ENCODE results near the gene SELENOO.

SELENOO gene

DNA sequence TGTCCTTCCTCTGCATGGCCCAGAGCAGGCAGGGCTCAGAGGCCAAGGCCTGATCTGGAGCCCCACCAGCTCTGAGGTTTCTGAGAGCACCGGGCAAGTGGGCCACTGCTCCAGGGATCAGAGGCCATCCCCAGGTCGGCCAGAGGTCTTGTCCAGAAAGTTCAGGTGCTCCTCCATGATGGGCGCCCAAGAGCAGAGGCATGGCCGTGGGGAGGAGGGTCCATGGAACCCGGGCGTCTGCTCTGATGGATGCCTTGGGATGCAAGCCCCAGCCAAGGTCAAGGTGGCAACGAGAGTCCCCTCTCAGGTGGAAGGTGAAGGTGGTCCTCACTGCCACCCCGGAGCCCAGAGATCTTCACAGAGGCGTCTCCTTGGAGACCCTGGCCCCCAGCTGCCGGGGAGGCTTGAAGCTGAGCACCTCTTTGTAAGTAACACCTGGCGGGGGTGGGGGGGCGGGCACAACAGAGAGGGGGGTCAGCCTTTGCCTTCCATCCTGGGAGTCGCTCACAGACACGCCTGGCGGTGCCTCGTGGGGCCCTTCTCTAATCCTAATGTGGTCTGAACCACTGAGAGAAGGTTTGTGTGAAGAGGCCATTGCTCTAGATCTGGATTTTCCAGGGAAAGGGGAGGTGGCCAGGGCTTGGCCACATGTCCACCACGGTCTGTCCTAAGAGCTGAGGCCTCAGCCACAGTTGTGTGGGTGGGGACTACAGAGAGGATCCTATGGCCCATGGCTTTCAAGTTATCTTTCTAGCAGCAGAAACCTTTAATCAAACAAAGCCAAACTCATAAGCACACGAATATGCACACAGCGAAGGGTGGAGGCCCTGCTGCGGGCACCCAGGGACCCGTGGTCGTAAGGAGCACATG is 52.5 kb downstream of the SELENOO start:
- DNase-seq (ENCODE audit: low spot score in 2 of 2), result no peak
- H3K36me3 Mint-ChIP-seq, result no peaks in the 10 kb centered on the region
- H3K4me3 Mint-ChIP-seq, result no peak overlapping the region
- no peaks in the 10 kb centered on the region for H3K9me3 Mint-ChIP-seq
- H3K4me1 Mint-ChIP-seq, result peaks cover 6% of the 10 kb centered on the region
- H3K27ac Mint-ChIP-seq, result no peak overlapping the region
- no peak for ATAC-seq

DNA sequence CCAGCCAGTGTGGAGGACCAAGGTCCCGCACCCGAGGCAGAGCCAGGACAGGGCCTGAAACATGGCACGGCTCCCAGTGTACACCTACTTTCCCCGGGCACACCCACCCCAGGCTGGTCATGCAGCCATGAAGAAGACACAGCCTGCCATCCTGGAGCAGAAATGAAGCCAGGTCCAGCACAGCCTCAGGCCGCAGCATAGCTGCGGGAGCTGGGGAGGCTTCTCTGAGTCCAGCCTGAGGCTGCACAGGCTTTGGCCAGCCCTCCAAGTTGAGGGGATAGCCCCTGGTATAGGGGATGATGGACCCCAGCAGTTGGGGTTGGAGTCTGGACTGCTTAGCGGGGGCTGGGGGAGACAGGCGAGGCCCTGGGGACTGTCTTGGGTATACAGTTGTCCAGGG is 53.1 kb downstream of the SELENOO start:
- DNase-seq (ENCODE audit: low spot score in 2 of 2) (no peak), ATAC-seq (no peak)
- Mint-ChIP-seq H3K36me3 (no peaks in the 10 kb centered on the region), H3K9me3 (no peaks in the 10 kb centered on the region), H3K4me1 (peaks cover 6% of the 10 kb centered on the region), H3K4me3 (no peak overlapping the region), H3K27ac (no peak overlapping the region)

DNA sequence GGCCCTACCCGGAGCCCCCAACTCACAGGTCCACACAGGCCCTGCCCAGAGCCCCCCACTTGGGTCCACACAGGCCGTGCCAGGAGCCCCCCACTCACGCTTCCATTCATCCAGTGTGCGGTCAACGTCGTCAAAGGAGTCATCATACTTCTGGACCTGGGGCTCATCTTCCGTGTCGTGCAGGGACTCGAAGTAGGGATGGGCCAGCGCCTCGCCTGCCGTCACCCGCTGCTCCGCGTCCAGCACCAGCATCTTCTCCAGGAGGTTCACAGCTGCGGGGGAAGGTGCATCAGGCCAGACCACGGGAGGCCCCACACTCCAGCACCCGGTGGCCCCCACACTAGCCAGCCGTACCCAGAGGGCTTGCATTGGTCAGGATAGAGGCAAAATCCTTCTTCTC is 54.3 kb downstream of the SELENOO start:
- no peaks in the 10 kb centered on the region for H3K36me3 Mint-ChIP-seq

DNA sequence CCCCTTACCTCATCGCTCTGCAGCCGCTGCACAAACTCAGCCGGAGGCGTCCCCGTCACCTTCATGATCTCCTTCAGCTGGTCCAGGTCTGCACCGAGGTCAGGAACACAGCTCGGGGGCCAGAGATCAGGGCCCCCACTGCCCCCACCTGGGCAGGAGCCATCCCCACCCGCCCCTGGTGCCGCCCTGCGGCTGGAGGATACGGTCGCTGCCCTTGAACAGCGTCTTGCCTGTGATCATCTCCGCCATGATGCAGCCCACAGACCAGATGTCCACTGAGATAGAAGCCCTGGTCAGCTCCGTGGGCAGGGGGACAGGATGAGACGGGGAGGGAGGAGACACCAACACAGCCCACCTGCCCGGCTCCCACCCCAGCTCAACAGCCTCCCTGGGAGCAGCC is 54.8 kb downstream of the SELENOO start:
- Mint-ChIP-seq H3K9me3 (no peaks in the 10 kb centered on the region), H3K4me1 (no peaks in the 10 kb centered on the region), H3K27ac (no peak overlapping the region), H3K4me3 (no peak overlapping the region), H3K36me3 (no peaks in the 10 kb centered on the region)
- no peak for ATAC-seq
- DNase-seq (ENCODE audit: low spot score in 2 of 2), result no peak

More for the DNA sequence above, 54.3 kb downstream of the SELENOO start:
- H3K9me3 Mint-ChIP-seq, result no peaks in the 10 kb centered on the region
- peaks cover 4% of the 10 kb centered on the region for H3K4me1 Mint-ChIP-seq
- H3K27ac Mint-ChIP-seq, result no peak overlapping the region
- ATAC-seq (no peak), DNase-seq (ENCODE audit: low spot score in 2 of 2) (no peak)
- no peak overlapping the region for H3K4me3 Mint-ChIP-seq

DNA sequence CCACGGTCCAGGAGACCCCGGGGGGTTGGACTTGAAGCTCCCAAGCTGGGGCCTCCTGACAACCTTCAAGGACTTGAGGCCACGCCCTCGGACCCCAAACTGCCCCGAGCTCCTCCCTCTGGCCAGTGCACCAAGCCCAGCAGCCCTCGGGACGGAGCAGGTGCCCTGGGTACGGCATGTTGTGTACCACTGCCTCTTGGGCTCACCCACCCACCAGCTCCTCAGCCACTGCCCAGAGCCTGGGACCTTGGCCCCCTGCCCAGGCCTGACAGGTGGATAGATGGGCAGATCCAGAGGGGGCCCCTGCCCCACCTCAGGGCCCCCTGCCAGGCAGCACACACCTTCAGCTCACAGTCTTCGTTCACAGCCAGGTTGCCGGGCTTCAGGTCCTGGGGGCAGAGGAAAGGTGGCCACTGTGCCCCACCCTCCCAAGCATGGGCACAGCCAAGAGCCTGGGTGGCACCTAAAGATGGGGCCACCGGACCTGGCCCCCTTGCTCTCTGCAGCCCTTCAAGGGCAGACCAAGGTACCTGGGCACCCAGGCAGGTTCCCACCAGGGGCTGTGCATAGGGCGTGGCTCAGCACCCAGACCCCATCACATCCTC is 55.5 kb downstream of the SELENOO start:
- H3K27ac Mint-ChIP-seq, result no peak overlapping the region
- H3K36me3 Mint-ChIP-seq, result no peaks in the 10 kb centered on the region
- no peak for ATAC-seq

DNA sequence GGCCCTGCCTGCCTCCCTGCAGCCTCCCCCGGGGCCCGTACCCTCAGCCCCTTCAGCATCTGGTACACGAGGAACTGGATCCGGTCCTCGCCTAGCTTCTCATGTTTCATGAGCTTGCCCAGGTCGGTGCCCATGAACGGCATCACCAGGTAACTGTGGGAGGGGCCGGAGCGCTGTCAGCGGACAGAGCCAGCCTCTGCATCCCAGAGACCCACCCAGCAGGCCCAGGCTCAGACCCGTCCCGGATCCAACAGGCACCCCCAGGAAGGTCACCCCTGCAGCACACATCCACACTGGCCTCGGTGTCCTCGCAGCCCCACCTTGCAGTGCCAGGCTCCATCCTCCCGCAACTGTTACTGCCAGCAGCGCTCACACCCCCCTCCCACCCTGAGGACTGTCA is 56.2 kb downstream of the SELENOO start:
- DNase-seq (ENCODE audit: low spot score in 2 of 2) (no peak), ATAC-seq (no peak)
- no peaks in the 10 kb centered on the region for H3K36me3 Mint-ChIP-seq
- H3K4me1 Mint-ChIP-seq, result peaks cover 2% of the 10 kb centered on the region
- H3K9me3 Mint-ChIP-seq, result no peaks in the 10 kb centered on the region
- H3K4me3 Mint-ChIP-seq, result no peak overlapping the region
- H3K27ac Mint-ChIP-seq, result no peak overlapping the region

More for the DNA sequence above, 55.5 kb downstream of the SELENOO start:
- Mint-ChIP-seq H3K9me3 (no peaks in the 10 kb centered on the region), H3K4me1 (no peaks in the 10 kb centered on the region), H3K4me3 (no peak overlapping the region)
- no peak for DNase-seq (ENCODE audit: low spot score in 2 of 2)

DNA sequence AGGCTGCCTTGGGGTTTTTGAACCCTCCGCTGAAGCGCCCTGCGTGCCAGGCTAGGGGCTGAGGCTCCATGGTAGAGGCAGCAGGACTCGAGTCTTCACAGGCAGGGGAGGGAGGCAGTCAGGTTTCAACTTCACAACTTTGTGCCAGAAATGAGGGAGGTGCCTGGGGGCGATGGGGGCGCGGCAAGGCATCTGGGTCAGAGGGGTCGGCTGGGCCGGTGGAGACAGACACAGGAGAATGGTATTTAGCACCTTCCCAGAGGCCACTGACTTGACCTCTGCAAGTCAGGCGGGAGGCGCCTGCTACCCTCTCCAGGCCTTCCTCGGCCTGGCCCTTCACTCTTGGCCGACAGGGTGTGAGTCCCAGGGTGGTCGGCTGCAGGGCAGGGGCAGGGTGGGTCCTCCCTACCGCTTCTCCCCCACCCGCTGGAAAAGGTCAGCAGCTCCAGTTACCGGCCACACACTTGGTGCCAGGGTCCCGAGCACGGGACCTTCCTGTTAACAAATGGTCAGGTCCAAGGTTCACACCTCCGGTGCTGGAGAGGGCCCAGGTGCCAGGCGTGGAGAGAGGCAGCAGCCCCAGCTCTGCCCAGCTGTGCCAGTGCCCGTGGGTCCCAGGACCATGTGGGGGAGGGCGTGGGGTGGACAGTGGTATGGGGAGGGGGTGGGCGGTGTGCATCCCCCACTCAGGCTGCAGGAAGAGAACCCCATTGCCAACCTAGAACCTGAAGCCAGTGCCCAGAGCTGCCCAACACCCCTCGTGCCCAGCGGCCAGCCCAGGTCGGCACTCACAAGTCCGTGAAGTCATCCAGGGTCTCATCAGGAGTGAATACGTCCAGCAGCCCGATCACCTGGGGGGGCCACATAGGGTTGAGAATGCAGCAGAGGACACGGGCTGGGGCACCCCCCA is 56.9 kb downstream of the SELENOO start:
- H3K27ac Mint-ChIP-seq, result no peak overlapping the region

DNA sequence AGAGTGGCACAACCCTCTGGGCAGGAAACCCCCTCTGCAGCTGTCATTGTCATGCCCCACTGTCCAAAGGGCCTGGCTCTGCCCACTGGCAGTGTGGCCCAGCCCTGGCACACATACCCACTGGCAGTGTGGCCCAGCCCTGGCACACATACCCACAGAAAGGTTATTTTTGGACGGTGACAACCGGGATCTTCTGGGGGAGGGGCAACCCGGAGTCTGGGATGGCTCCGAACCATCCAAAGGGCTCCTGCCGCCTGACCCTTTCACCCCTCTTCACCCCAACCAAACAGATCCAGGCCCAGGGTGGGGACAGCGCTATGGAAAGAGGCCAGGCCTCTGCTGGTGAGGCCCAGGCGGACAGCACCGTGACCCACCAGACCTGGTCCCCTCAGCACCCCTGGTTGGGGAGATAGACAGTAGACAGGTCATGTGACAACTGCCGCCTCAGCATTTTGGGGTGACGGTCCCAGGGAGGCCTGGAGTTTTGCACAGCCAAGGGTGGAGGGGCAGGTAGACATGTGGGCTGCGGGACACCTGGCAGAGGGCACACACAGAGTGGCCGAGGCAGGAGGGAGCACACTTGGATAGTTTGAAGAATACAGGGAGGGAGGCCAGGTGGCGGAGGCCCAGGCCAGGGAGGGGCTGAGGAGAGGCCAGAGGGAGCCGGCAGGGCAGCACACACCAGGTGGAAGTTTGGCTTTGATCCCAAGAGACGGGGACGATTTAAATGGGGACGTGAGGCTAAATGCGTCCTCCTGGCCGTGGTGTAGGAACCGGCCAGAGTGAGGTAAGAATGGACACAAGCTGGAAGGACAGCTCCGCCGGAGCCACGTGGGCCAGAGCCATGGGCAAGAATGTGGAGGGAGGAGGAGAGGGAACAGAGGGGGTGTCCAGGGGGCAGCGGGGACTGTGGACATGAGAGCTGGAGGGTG is 57.8 kb downstream of the SELENOO start:
- ATAC-seq (no peak), DNase-seq (ENCODE audit: low spot score in 2 of 2) (no peak)
- H3K36me3 Mint-ChIP-seq, result no peaks in the 10 kb centered on the region
- no peak overlapping the region for H3K27ac Mint-ChIP-seq
- H3K4me1 Mint-ChIP-seq, result peaks cover 7% of the 10 kb centered on the region
- no peak overlapping the region for H3K4me3 Mint-ChIP-seq
- H3K9me3 Mint-ChIP-seq, result no peaks in the 10 kb centered on the region

More for the DNA sequence above, 56.9 kb downstream of the SELENOO start:
- no peak overlapping the region for H3K4me3 Mint-ChIP-seq
- no peaks in the 10 kb centered on the region for H3K36me3 Mint-ChIP-seq
- peaks cover 7% of the 10 kb centered on the region for H3K4me1 Mint-ChIP-seq
- no peak for ATAC-seq
- H3K9me3 Mint-ChIP-seq, result no peaks in the 10 kb centered on the region
- no peak for DNase-seq (ENCODE audit: low spot score in 2 of 2)

DNA sequence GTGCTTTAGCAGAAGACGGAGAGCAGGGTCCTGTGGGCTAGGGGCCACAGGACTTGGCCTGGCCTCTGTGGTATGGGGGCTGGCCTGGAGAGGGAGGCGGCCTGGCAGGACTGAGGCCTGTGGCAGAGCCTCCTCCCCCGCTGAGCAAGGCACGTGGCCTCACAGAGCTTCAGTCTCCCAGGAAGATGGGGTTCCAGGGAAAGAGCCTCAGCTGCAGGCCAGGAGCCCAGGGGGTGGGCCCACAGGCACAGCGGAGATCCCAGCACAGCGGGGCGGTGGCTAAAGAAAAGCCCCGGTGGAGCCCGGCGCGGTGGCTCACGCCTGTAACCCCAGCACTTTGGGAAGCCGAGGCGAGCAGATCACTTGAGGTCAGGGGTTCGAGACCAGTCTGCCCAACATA is 58.5 kb downstream of the SELENOO start:
- Mint-ChIP-seq H3K9me3 (no peaks in the 10 kb centered on the region), H3K4me3 (no peak overlapping the region), H3K27ac (no peak overlapping the region), H3K4me1 (peaks cover 7% of the 10 kb centered on the region), H3K36me3 (no peaks in the 10 kb centered on the region)
- DNase-seq (ENCODE audit: low spot score in 2 of 2) (no peak), ATAC-seq (no peak)

DNA sequence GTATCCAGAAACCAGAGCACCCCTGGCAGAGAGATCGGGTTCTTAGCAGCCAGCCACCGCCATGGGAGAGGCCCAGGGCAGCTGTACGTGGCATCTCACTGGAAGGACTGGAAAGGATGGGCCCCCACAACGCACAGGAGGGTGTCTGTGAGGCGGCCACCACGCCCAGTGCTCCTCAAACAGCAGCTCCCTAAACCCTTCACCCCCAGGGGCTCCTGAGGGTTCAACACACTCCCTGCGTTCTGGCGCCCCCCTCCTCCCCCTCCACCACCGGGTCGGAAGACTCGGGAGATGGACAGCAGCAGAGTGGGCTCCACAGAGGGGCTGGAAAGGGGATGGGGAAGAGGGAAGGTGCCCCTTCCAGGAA is 59.6 kb downstream of the SELENOO start:
- DNase-seq (ENCODE audit: low spot score in 2 of 2) (no peak), ATAC-seq (no peak)
- Mint-ChIP-seq H3K27ac (no peak overlapping the region), H3K9me3 (no peaks in the 10 kb centered on the region), H3K36me3 (peaks cover 7% of the 10 kb centered on the region), H3K4me3 (peak overlapping the region; percentile 40), H3K4me1 (peaks cover 13% of the 10 kb centered on the region)

DNA sequence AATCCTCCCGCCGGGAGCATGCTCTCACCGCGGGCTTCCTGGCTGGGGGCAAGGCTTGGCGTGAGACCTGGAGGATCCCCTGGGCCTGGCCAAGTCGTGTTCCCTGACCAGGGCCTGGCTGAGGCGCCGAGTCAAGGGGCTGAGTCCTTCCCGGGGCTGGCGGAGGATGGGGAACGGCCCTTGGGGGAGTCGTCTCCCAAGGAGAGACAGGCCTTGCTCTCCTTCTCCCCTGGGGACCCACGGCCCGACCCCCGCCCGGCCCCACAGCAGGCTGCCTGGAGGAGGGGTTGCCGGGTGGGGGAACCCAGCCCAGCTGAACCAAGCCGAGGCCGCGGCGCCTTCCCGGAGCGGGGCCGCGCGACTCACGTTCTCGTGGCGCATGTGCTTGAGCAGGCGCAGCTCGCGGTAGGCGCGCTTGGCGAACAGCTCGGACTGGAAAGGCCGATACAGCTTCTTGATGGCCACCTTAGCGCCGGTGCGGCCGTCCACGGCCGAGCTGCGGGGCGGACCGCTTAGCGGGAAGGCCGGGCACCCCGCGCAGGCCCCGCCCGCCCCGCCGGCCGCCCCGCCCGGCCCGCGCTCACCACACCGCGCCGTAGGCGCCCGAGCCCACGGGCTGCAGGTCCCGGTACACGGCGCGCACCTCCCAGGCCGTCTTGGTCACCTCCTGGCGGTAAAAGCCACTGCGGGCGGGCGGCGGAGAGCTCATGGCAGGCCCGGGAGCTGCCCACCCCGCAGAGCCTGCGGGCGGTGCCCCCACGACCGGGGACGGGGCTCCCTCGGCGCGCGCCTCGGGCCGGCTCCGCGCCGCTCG is 60.2 kb downstream of the SELENOO start:
- Mint-ChIP-seq H3K36me3 (peaks cover 7% of the 10 kb centered on the region), H3K27ac (no peak overlapping the region), H3K4me3 (peak overlapping the region; percentile 40), H3K9me3 (no peaks in the 10 kb centered on the region), H3K4me1 (peaks cover 13% of the 10 kb centered on the region)
- DNase-seq (ENCODE audit: low spot score in 2 of 2) (peak in 1 of 2 donors; percentile 74), ATAC-seq (peak; percentile 49)

DNA sequence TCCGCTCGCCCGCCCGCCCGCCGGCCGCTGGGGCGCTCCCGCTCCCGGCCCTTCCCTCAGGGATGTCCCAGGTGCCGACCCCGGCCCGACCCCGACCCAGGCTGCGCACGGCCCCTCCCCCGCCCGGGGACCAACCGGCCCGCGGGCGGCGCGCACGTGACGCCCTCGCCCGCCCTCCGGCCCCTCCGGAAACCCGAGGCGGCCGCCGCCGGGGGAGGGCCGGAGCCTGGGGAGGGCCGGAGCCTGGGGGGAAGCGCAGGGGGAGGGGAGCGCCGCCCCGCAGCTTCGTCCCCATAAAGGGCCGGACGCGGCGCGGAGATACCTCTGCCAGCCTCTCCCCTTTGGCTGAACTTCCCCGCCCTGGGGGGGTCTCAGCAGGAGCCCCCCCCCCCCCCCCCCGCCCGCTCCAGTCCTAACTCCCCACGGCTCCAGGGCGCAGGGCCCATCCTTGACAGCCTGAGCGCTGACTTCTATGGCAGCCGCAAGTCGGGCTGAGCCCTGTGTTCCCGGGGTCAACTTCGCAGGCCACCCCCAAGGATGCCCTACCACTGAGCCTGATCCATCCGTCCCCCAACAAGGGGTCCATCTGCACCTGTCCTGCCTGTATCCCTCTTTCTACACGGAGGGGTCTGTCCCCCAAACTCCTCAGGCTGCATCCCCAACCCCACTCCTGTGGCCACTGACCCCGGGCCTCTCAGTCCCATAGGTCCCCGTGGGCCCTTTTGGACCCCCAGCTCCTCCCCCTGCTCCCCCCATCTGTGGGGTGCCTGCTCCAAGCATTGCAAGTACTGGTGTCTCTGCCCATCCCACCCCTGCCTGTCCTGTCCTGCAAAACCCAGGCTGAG is 61.0 kb downstream of the SELENOO start, which contains the start of gene MAPK12:
MAPK12 (minus strand) TSS at position 69 of the 845 bp plus-strand sequence. CDS start 174 bp downstream, outside the sequence.
- DNase-seq (ENCODE audit: low spot score in 2 of 2), result no peak
- ATAC-seq, result no peak
- peaks cover 7% of the 10 kb centered on the region for H3K36me3 Mint-ChIP-seq

DNA sequence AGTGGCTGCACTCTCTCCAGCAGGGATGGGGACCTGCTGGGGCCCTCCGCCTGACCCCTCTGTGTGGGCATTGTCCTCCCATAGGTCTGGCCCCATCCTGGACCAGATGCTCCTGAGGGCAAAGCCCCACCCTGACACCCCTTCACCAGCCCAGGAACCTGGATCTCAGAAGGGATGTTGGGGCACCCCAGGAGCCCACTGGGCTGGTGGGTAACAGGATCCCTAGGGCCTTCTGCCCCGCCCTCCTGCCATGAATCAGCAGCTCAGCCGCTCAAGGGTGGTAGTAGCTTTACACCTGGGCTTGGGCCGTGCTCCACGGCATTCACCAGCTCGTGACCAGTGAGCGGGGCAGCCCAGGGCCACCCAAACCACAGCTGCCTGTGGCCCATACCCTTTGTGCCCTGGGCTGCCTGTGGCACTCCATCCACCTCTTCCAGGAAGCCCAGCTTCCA is 61.7 kb downstream of the SELENOO start:
- ATAC-seq (no peak), DNase-seq (ENCODE audit: low spot score in 2 of 2) (no peak)
- Mint-ChIP-seq H3K27ac (no peak overlapping the region), H3K36me3 (peaks cover 7% of the 10 kb centered on the region), H3K4me3 (peak overlapping the region; percentile 72), H3K4me1 (peaks cover 13% of the 10 kb centered on the region), H3K9me3 (no peaks in the 10 kb centered on the region)

More for the DNA sequence above, 61.0 kb downstream of the SELENOO start, which contains the start of gene MAPK12:
- Mint-ChIP-seq H3K9me3 (no peaks in the 10 kb centered on the region), H3K27ac (no peak within 1 kb of the TSS), H3K4me3 (peak within 1 kb of the TSS; percentile 72), H3K4me1 (peaks cover 13% of the 10 kb centered on the region)

Data from stimulated activated effector memory CD8-positive, alpha-beta T cell treated with anti-CD3 and anti-CD28 coated beads, Interleukin-12 subunit alpha, Interleukin-12 subunit beta, amount 100 ng/mL, for 72 hours (primary cell).